H1 (cell line): ENCODE data around the gene C1GALT1. TPM values are rescaled to one million over a fixed set of nuclear protein-coding genes. Genes with fewer than 3 reads are reported as not detected.

Source experiments
- CTCF ChIA-PET: fragments of 300-600 bp; sonication (Branson Sonifier 250); formaldehyde crosslinking; loops from one replicate; lab custom pipeline; 2021; ENCODE audit not compliant: partially characterized antibody; lab: Charles Lee
- POLR2A ChIA-PET: fragments of 300-600 bp; sonication (Branson Sonifier 250); formaldehyde crosslinking; loops from one replicate; lab custom pipeline; 2021; ENCODE audit warnings: inconsistent platforms; ENCODE audit not compliant: partially characterized antibody; lab: Charles Lee
- DNase-seq, 2 experiments: peaks; one replicate each; pipeline versions ENCODE4 v3.0.0 to v3.0.0-alpha.2; 2010 to 2022; ENCODE audit warnings: low spot score in 2 of 2, low read depth in 1 of 2, mixed read lengths in 1 of 2
- FAIRE-seq: peaks from 2 replicates; lab custom pipeline; 2011; peaks lifted over from hg19 to GRCh38; lab: Jason Lieb, UNC
- H2AFZ ChIP-seq: 2 replicates; pipeline ENCODE4 v1.8.1; 2012; ENCODE audit warnings: low read length, inconsistent platforms
- H2AK5ac ChIP-seq: 2 replicates; pipeline ENCODE4 v1.6.1; 2013; ENCODE audit warnings: low read depth, low read length
- H2BK120ac ChIP-seq: replicated peaks from 2 replicates; pipeline ENCODE3; 2013; ENCODE audit warnings: low read depth, low read length, inconsistent platforms
- H2BK12ac ChIP-seq: 2 replicates; pipeline ENCODE4 v1.6.1; 2013; ENCODE audit warnings: low read depth, low read length
- H2BK15ac ChIP-seq: 2 replicates; pipeline ENCODE4 v1.6.1; 2013; ENCODE audit warnings: low read length
- H2BK20ac ChIP-seq: 2 replicates; pipeline ENCODE4 v1.6.1; 2013; ENCODE audit warnings: low read length
- H2BK5ac ChIP-seq: 2 replicates; pipeline ENCODE4 v1.6.1; 2013; ENCODE audit warnings: low read depth, low read length
- H3K14ac ChIP-seq: 2 replicates; pipeline ENCODE4 v1.6.1; 2013; ENCODE audit warnings: inconsistent platforms; ENCODE audit not compliant: insufficient read length
- H3K18ac ChIP-seq: 2 replicates; pipeline ENCODE4 v1.6.1; 2013; ENCODE audit warnings: low read length; ENCODE audit errors: extremely low read depth
- H3K23ac ChIP-seq: 2 replicates; pipeline ENCODE4 v1.6.1; 2013; ENCODE audit warnings: inconsistent platforms; ENCODE audit not compliant: insufficient read length
- H3K23me2 ChIP-seq: 2 replicates; pipeline ENCODE4 v1.6.1; 2013; ENCODE audit warnings: low read depth, low read length
- H3K27ac ChIP-seq: 2 replicates; pipeline ENCODE4 v1.6.1; 2011; ENCODE audit warnings: low read depth, low read length, inconsistent platforms
- H3K27me3 ChIP-seq, 4 experiments: replicated peaks in 1 of 4; 1 replicate in 1 of 4; 2 replicates in 3 of 4; pipeline versions ENCODE4 v1.6.1 to v1.8.1; 2011 to 2013; ENCODE audit warnings: low read length in 3 of 4, mild to moderate bottlenecking in 3 of 4, inconsistent platforms in 2 of 4, mixed read lengths in 2 of 4, moderate library complexity in 1 of 4; ENCODE audit not compliant: control insufficient read depth in 3 of 4, insufficient read depth in 3 of 4; ENCODE audit errors: extremely low read depth in 1 of 4
- H3K36me3 ChIP-seq, 4 experiments: 2 replicates each; pipeline versions ENCODE4 v1.6.1 to v1.8.1; 2011 to 2013; ENCODE audit warnings: mild to moderate bottlenecking in 4 of 4, low read length in 3 of 4, moderate library complexity in 2 of 4, control low read depth in 1 of 4, inconsistent platforms in 1 of 4; ENCODE audit not compliant: insufficient read depth in 4 of 4, control insufficient read depth in 2 of 4
- H3K4ac ChIP-seq: replicated peaks from 2 replicates; pipeline ENCODE3; 2013; ENCODE audit warnings: low read length, low read depth, mixed read lengths, inconsistent platforms; ENCODE audit not compliant: insufficient read length
- H3K4me1 ChIP-seq, 4 experiments: replicated peaks in 1 of 4; 1 replicate in 1 of 4; 2 replicates in 3 of 4; pipeline versions ENCODE4 v1.6.1 to v1.8.1; 2011 to 2013; ENCODE audit warnings: low read length in 3 of 4, inconsistent platforms in 2 of 4, mixed read lengths in 1 of 4; ENCODE audit not compliant: insufficient read depth in 4 of 4, control insufficient read depth in 3 of 4
- H3K4me2 ChIP-seq, 2 experiments: 2 replicates each; pipeline versions ENCODE4 v1.6.1 to v1.8.1; 2011 to 2013; ENCODE audit warnings: low read depth in 2 of 2, low read length in 2 of 2, control low read depth in 1 of 2, inconsistent platforms in 1 of 2, mild to moderate bottlenecking in 1 of 2; ENCODE audit not compliant: insufficient read depth in 1 of 2
- H3K4me3 ChIP-seq, 4 experiments: fragments of 200-600, 300-600 bp in 1 of 4; sonication (generic), shearing (Covaris generic), sonication (Bioruptor Twin) in 1 of 4; 2 replicates each; pipeline versions ENCODE4 v1.5.1 to v1.8.1; 2011 to 2016; ENCODE audit warnings: low read length in 4 of 4, low read depth in 3 of 4, control low read depth in 2 of 4, inconsistent platforms in 2 of 4, mild to moderate bottlenecking in 2 of 4, mixed read lengths in 1 of 4, moderate library complexity in 1 of 4; ENCODE audit not compliant: insufficient read depth in 2 of 4; ENCODE audit errors: extremely low read depth in 1 of 4
- H3K56ac ChIP-seq: replicated peaks from 2 replicates; pipeline ENCODE3; 2013; ENCODE audit warnings: low read depth, mild to moderate bottlenecking, mixed read lengths, low read length, inconsistent platforms; ENCODE audit not compliant: insufficient read length
- H3K79me1 ChIP-seq: 2 replicates; pipeline ENCODE4 v1.6.1; 2013; ENCODE audit warnings: low read depth, low read length, control low read depth
- H3K79me2 ChIP-seq, 2 experiments: 2 replicates each; pipeline versions ENCODE4 v1.6.1 to v1.8.1; 2012 to 2013; ENCODE audit warnings: low read length in 2 of 2, mild to moderate bottlenecking in 2 of 2, inconsistent platforms in 1 of 2; ENCODE audit not compliant: insufficient read depth in 2 of 2, control insufficient read depth in 1 of 2
- H3K9ac ChIP-seq, 4 experiments: replicated peaks in 1 of 4; 1 replicate in 1 of 4; 2 replicates in 3 of 4; pipeline versions ENCODE4 v1.6.1 to v1.8.1; 2011 to 2013; ENCODE audit warnings: low read depth in 3 of 4, low read length in 3 of 4, control low read depth in 2 of 4, mild to moderate bottlenecking in 2 of 4, moderate library complexity in 2 of 4, inconsistent platforms in 1 of 4; ENCODE audit errors: extremely low read depth in 1 of 4
- H3K9me3 ChIP-seq, 2 experiments: 2 replicates each; pipeline versions ENCODE4 v1.6.1 to v1.8.1; 2012 to 2013; ENCODE audit warnings: mild to moderate bottlenecking in 2 of 2, moderate library complexity in 2 of 2, control low read depth in 1 of 2, inconsistent platforms in 1 of 2, low read depth in 1 of 2, low read length in 1 of 2, mixed read lengths in 1 of 2; ENCODE audit not compliant: insufficient read depth in 2 of 2
- H4K20me1 ChIP-seq, 2 experiments: replicated peaks in 1 of 2; 2 replicates each; pipeline versions ENCODE3 to v1.8.1; 2011 to 2013; ENCODE audit warnings: inconsistent platforms in 2 of 2, low read length in 2 of 2, mild to moderate bottlenecking in 1 of 2; ENCODE audit not compliant: insufficient read depth in 2 of 2, control insufficient read depth in 1 of 2
- H4K5ac ChIP-seq: 2 replicates; pipeline ENCODE4 v1.6.1; 2013; ENCODE audit warnings: low read length, low read depth, mixed read lengths, inconsistent platforms; ENCODE audit not compliant: insufficient read length
- H4K8ac ChIP-seq: 2 replicates; pipeline ENCODE4 v1.8.0; 2013; ENCODE audit warnings: mild to moderate bottlenecking, moderate library complexity, low read length, inconsistent platforms; ENCODE audit not compliant: insufficient read depth; ENCODE audit errors: extremely low read depth
- H4K91ac ChIP-seq: replicated peaks from 2 replicates; pipeline ENCODE3; 2013; ENCODE audit warnings: low read length, mixed read lengths, inconsistent platforms; ENCODE audit not compliant: insufficient read length
- ATF3 ChIP-seq: IDR thresholded peaks from 2 replicates; pipeline ENCODE4 v1.6.1; 2011; ENCODE audit warnings: low read depth, mild to moderate bottlenecking, low read length; ENCODE audit not compliant: insufficient read depth
- BCL11A ChIP-seq, 2 experiments: IDR thresholded peaks; one replicate each; pipeline ENCODE4 v1.6.1; 2011; ENCODE audit warnings: low read depth in 2 of 2, low read length in 2 of 2, mild to moderate bottlenecking in 2 of 2
- EGR1 ChIP-seq: IDR thresholded peaks from 2 replicates; pipeline ENCODE4 v1.6.1; 2011; ENCODE audit warnings: low read depth, low read length, borderline replicate concordance
- EZH2 ChIP-seq: fragments of 200-600 bp; sonication (generic); IDR thresholded peaks from 2 replicates; pipeline ENCODE4 v1.7.1; 2012; ENCODE audit warnings: low read depth, mild to moderate bottlenecking, moderate library complexity, low read length, inconsistent platforms; ENCODE audit not compliant: severe bottlenecking
- FOSL1 ChIP-seq: IDR thresholded peaks from 2 replicates; pipeline ENCODE4 v1.6.1; 2011; ENCODE audit warnings: mild to moderate bottlenecking, low read depth, low read length, moderate library complexity; ENCODE audit not compliant: insufficient read depth
- GTF2F1 ChIP-seq: IDR thresholded peaks from 2 replicates; pipeline ENCODE4 v1.6.1; 2012; ENCODE audit warnings: low read depth, low read length, improper control_type of control experiment, borderline replicate concordance
- POLR2A ChIP-seq, 2 experiments: IDR thresholded peaks; 1 replicate in 1 of 2; 2 replicates in 1 of 2; pipeline ENCODE4 v1.6.1; 2011; ENCODE audit warnings: low read depth in 2 of 2, low read length in 2 of 2, mild to moderate bottlenecking in 2 of 2; ENCODE audit errors: control extremely low read depth in 1 of 2
- SIN3A ChIP-seq, 2 experiments: IDR thresholded peaks in 1 of 2; conservative IDR thresholded peaks in 1 of 2; 2 replicates each; pipeline ENCODE4 v1.6.1; 2011 to 2012; ENCODE audit warnings: low read length in 2 of 2, improper control_type of control experiment in 1 of 2, low read depth in 1 of 2, mild to moderate bottlenecking in 1 of 2
- TBP ChIP-seq: IDR thresholded peaks from 2 replicates; pipeline ENCODE4 v1.6.1; 2011; ENCODE audit warnings: low read depth, low read length, improper control_type of control experiment
- TEAD4 ChIP-seq: IDR thresholded peaks from 2 replicates; pipeline ENCODE4 v1.6.1; 2012; ENCODE audit warnings: low read depth, low read length, inconsistent platforms, mixed read lengths
- USF2 ChIP-seq: IDR thresholded peaks from 2 replicates; pipeline ENCODE4 v1.6.1; 2011; ENCODE audit warnings: low read length, improper control_type of control experiment
- WGBS, 2 experiments: shearing (Covaris generic) in 1 of 2; methylation state at CpG; one replicate each; pipeline versions ENCODE4 v1.1.6 to v1.1.7; 2013 to 2015; ENCODE audit warnings: low lambda C conversion rate in 2 of 2, mixed read lengths in 2 of 2, inconsistent platforms in 1 of 2, low coverage in 1 of 2, missing lambda C conversion rate in 1 of 2; ENCODE audit not compliant: insufficient replicate concordance in 2 of 2, insufficient coverage in 1 of 2, insufficient read length in 1 of 2; ENCODE audit errors: extremely low coverage in 1 of 2, missing lambda C conversion rate in 1 of 2; 5-methylcytosine and 5-hydroxymethylcytosine counted together
- polyA plus RNA-seq, 7 experiments: library from polyadenylated mRNA; depleted of rRNA in 3 of 7; stranded (reverse) in 5 of 7; unstranded in 2 of 7; fragments of >200 nt in 5 of 7; fragments of 200-250 nt in 2 of 7; gene quantifications; 1 replicate in 5 of 7; 2 replicates in 1 of 7; 4 replicates in 1 of 7; pipeline versions ENCODE4 v1.2.1 to v1.2.3, GENCODE V29; 2011 to 2013; ENCODE audit warnings: missing spikeins in 2 of 7, mixed read lengths in 2 of 7
- total RNA-seq: library from RNA; stranded (reverse); fragmentation: NEBNext Ultra II Directional; extraction: Animal tissue kit (Norgen Biotek cat#: 25700); gene quantifications from 2 replicates; pipeline ENCODE4 v1.2.1, GENCODE V29; 2021

C1GALT1 gene
- total and polyA plus RNA-seq, 2 of the 8 experiments (the other 6 are each of a cell fraction or from before 2014, with no cell fraction given), result 18.7 to 94.2 TPM

DNA sequence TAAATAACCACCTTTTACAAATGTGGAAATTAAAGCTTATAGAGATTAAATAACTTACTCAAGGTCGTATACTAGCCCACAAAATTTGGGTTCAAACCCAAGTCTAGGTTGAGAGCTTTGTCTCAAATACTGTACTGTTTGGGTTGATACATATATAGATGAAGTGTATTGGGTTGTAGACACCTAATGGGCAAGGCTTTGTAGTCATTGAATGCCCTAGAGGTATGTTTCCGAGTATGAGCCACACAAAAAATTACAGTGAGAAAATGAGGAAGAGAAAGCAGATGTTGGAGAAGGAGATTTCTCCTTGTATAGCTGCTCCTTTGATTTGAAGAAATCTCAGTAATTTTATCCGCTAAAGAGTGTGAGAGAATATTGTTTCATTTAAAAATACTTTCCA lies 60.6 kb downstream of the C1GALT1 start:
- no peak for FAIRE-seq
- WGBS, 2 experiments, result 89% methylated on average over 3 of the region's 3 CpGs; no CpG with 5 or more reads in 1 of the 2 experiments
- H2BK15ac ChIP-seq, result no peak overlapping the region

More for the DNA sequence above, 60.6 kb downstream of the C1GALT1 start:
- Histone ChIP-seq H2AK5ac (no peak overlapping the region), H3K4me2 (no peak overlapping the region)
- POLR2A ChIA-PET, result interaction anchor here (0.7 to 1.1 kb wide), 2 partner anchors 9 to 21 kb away, joined by 3 read pairs; no protein-coding TSS in a partner anchor
- no peak for TF ChIP-seq TBP
- TF ChIP-seq TEAD4, result no peak
- no peak for TF ChIP-seq EGR1
- TF ChIP-seq EZH2, result no peak
- no peak for TF ChIP-seq BCL11A (IDR thresholded peaks at IDR 0.05; ENCODE audit: low read depth in 2 of 2, low read length in 2 of 2)
- TF ChIP-seq ATF3, result no peak
- TF ChIP-seq FOSL1, result no peak
- no peak for TF ChIP-seq POLR2A (IDR thresholded peaks at IDR 0.05; ENCODE audit: control extremely low read depth in 1 of 2, low read depth in 2 of 2, low read length in 2 of 2)
- no peak for TF ChIP-seq SIN3A (conservative IDR thresholded peaks at IDR 0.05 in 1 of 2, IDR thresholded peaks at IDR 0.05 in 1 of 2; ENCODE audit: low read depth in 1 of 2, low read length in 2 of 2)
- TF ChIP-seq USF2, result no peak
- no peak for TF ChIP-seq GTF2F1
- TF ChIP-seq, all 59 proteins: peak for 0
- H3K9ac ChIP-seq, result no peak overlapping the region
- H3K27ac ChIP-seq, result no peak overlapping the region
- H3K79me2 ChIP-seq, result peaks cover 0 to 67% of the 10 kb centered on the region in 2 experiments; a peak in 2 of 4 replicates
- H2AFZ ChIP-seq, result no peak overlapping the region
- no peaks in the 10 kb centered on the region for H3K9me3 ChIP-seq
- peaks cover 0 to 47% (median 8%) of the 10 kb centered on the region in 4 experiments; a peak in 4 of 8 replicates for H3K36me3 ChIP-seq
- no peaks in the 10 kb centered on the region for H3K79me1 ChIP-seq
- CTCF ChIA-PET, result interaction anchor here (1.0 to 1.5 kb wide), 4 partner anchors 9 to 180 kb away, joined by 3 to 4 read pairs (median 3); no protein-coding TSS in a partner anchor
- H2BK120ac ChIP-seq, result no peak overlapping the region
- H3K23me2 ChIP-seq, result no peaks in the 10 kb centered on the region
- H4K8ac ChIP-seq, result no peak overlapping the region
- H3K18ac ChIP-seq, result no peak overlapping the region
- H4K91ac ChIP-seq, result no peak overlapping the region
- no peak overlapping the region for H2BK20ac ChIP-seq
- no peaks in the 10 kb centered on the region for H3K27me3 ChIP-seq
- H3K56ac ChIP-seq, result no peak overlapping the region
- no peak overlapping the region for H2BK5ac ChIP-seq
- peaks cover 0 to 1% of the 10 kb centered on the region in 2 experiments for H4K20me1 ChIP-seq
- no peak overlapping the region for H3K23ac ChIP-seq
- peaks cover 0 to 3% (median 0%) of the 10 kb centered on the region in 4 experiments; a peak in 4 of 7 replicates for H3K4me1 ChIP-seq
- H3K4me3 ChIP-seq, result no peak overlapping the region
- H3K4ac ChIP-seq, result no peak overlapping the region
- no peak overlapping the region for H4K5ac ChIP-seq
- DNase-seq, result no peak
- H2BK12ac ChIP-seq, result no peak overlapping the region
- no peak overlapping the region for H3K14ac ChIP-seq
